ENCODE measurements around the gene DAAM1.
A peak's percentile ranks its signal among the peaks of the same experiment; 100 is the strongest.

DNA sequence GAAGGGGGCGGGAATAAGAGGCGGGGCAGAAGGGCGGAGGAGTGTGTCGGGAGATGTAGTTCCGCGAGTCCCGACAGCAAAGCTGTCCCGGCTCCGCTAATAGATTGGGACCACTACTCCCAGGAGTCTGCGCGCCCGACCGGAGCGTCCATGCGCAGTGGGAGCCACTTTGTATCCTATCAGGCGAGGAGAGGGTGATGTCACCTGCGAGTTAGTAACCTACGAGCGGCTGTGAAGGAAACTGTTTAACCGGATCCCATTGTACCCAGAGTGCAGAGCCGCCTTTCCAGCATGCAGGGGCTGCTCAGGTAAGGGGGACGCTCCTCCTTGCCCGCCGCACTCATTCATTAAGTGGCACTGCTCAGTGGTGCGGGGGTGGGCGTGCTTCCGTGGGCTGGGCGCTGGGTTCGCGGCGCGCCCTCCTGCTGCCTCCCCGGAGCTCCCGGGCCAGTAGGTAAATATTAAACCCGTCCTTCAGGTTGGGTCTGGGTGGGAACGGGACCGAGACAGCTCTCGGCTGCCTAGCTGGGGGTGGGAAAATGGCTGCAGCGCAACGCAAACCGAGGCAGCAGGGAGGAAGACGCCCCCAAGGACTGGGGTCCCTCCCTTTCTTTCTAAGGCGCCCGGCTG lies at the start of gene DAAM1:
- TF ChIP-seq, protein P1, sequence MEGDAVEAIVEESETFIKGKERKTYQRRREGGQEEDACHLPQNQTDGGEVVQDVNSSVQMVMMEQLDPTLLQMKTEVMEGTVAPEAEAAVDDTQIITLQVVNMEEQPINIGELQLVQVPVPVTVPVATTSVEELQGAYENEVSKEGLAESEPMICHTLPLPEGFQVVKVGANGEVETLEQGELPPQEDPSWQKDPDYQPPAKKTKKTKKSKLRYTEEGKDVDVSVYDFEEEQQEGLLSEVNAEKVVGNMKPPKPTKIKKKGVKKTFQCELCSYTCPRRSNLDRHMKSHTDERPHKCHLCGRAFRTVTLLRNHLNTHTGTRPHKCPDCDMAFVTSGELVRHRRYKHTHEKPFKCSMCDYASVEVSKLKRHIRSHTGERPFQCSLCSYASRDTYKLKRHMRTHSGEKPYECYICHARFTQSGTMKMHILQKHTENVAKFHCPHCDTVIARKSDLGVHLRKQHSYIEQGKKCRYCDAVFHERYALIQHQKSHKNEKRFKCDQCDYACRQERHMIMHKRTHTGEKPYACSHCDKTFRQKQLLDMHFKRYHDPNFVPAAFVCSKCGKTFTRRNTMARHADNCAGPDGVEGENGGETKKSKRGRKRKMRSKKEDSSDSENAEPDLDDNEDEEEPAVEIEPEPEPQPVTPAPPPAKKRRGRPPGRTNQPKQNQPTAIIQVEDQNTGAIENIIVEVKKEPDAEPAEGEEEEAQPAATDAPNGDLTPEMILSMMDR (IDR thresholded peaks at IDR 0.05 in 8 of 11, conservative IDR thresholded peaks at IDR 0.05 in 3 of 11): peak in 1 of 11 experiments; percentile 16
- peak; percentile 65 to 99 (median 92) for TF ChIP-seq POLR2A (IDR thresholded peaks at IDR 0.05)

All from spleen (tissue), 7 donors.